HepG2 (cell line): ENCODE data around the gene NHP2. TPM values are rescaled to one million over a fixed set of nuclear protein-coding genes. Genes with fewer than 3 reads are reported as not detected.

Experiments
- ARID4A ChIP-seq: sonication (generic); formaldehyde crosslinking; IDR thresholded peaks from 2 replicates; pipeline ENCODE4 v1.5.0; 2020; ENCODE audit warnings: mild to moderate bottlenecking, missing genetic modification reagents, borderline replicate concordance
- CHD4 ChIP-seq: fragments of 200-600 bp; sonication (generic); IDR thresholded peaks from 2 replicates; pipeline ENCODE4 v1.7.0; 2017; ENCODE audit warnings: mild to moderate bottlenecking, low read length, borderline replicate concordance
- HMG20A ChIP-seq: IDR thresholded peaks from 2 replicates; pipeline ENCODE4 v1.6.1; 2016; ENCODE audit warnings: borderline replicate concordance
- MED13 ChIP-seq: sonication (generic); formaldehyde crosslinking; IDR thresholded peaks from 2 replicates; pipeline ENCODE4 v1.5.0; 2020; ENCODE audit warnings: missing genetic modification reagents
- MTF2 ChIP-seq: sonication (generic); formaldehyde crosslinking; IDR thresholded peaks from 2 replicates; pipeline ENCODE4 v1.5.0; 2020; ENCODE audit warnings: missing genetic modification reagents, borderline replicate concordance
- NR3C1 ChIP-seq: sonication (generic); formaldehyde crosslinking; IDR thresholded peaks from 2 replicates; pipeline ENCODE4 v1.4.0; 2020; ENCODE audit warnings: missing genetic modification reagents
- SMAD1 ChIP-seq: sonication (generic); formaldehyde crosslinking; IDR thresholded peaks from 2 replicates; pipeline ENCODE4 v1.4.0; 2020; ENCODE audit warnings: missing genetic modification reagents, low read depth, mild to moderate bottlenecking, borderline replicate concordance
- THAP7 ChIP-seq: sonication (generic); formaldehyde crosslinking; IDR thresholded peaks from 2 replicates; pipeline ENCODE4 v1.8.1; 2023; ENCODE audit warnings: mild to moderate bottlenecking, missing genetic modification reagents
- U2AF1 ChIP-seq: fragments of 200-400 bp; formaldehyde crosslinking; optimal IDR thresholded peaks from 2 replicates; pipeline ENCODE3; 2017; ENCODE audit warnings: mild to moderate bottlenecking, low read depth, low read length
- ZBTB33 ChIP-seq: sonication (generic); formaldehyde crosslinking; IDR thresholded peaks from 2 replicates; pipeline ENCODE4 v1.4.0; 2020; ENCODE audit warnings: missing genetic modification reagents
- ZBTB4 ChIP-seq: sonication (generic); formaldehyde crosslinking; IDR thresholded peaks from 2 replicates; pipeline ENCODE4 v1.4.0; 2020; ENCODE audit warnings: missing genetic modification reagents, mild to moderate bottlenecking, borderline replicate concordance
- ZC3H4 ChIP-seq: sonication (generic); formaldehyde crosslinking; IDR thresholded peaks from 2 replicates; pipeline ENCODE4 v1.4.0; 2020; ENCODE audit warnings: missing genetic modification reagents, borderline replicate concordance
- ZNF263 ChIP-seq: sonication (generic); formaldehyde crosslinking; IDR thresholded peaks from 2 replicates; pipeline ENCODE4 v1.4.0; 2020; ENCODE audit warnings: missing genetic modification reagents
- ZNF383 ChIP-seq: sonication (generic); formaldehyde crosslinking; IDR thresholded peaks from 2 replicates; pipeline ENCODE4 v1.4.0; 2020; ENCODE audit warnings: missing genetic modification reagents, mild to moderate bottlenecking, borderline replicate concordance
- ZNF451 ChIP-seq: sonication (generic); formaldehyde crosslinking; IDR thresholded peaks from 2 replicates; pipeline ENCODE4 v1.5.0; 2020; ENCODE audit warnings: mild to moderate bottlenecking, missing genetic modification reagents
- ZNF879 ChIP-seq: sonication (generic); formaldehyde crosslinking; IDR thresholded peaks from 2 replicates; pipeline ENCODE4 v1.8.1; 2023; ENCODE audit warnings: missing genetic modification reagents
- polyA plus RNA-seq, 8 experiments: library from polyadenylated mRNA; depleted of rRNA in 3 of 8; stranded (reverse) in 7 of 8; unstranded in 1 of 8; fragments of >200 nt; fragmentation: Illumina TruSeq in 4 of 8; extraction: Trizol in 4 of 8; gene quantifications; 2 replicates each; pipeline versions ENCODE4 v1.2.1 to v1.2.3, GENCODE V29; 2011 to 2016; ENCODE audit warnings: low read depth in 4 of 8, missing spikeins in 1 of 8, mixed read lengths in 1 of 8; ENCODE audit not compliant: insufficient read depth in 1 of 8
- total RNA-seq, 5 experiments: library from RNA; depleted of rRNA; stranded (reverse); fragments of >200 nt; fragmentation: Illumina TruSeq; extraction: Trizol; gene quantifications; 2 replicates each; pipeline ENCODE4 v1.2.3, GENCODE V29; 2016; ENCODE audit warnings: low read depth in 1 of 5

The NHP2 gene
- total and polyA plus RNA-seq, 2 of the 13 experiments (the other 11 are each of a cell fraction or from before 2014, with no cell fraction given) = 56.2 to 96.1 TPM

- no peak; the same call in 1 of the 2 replicates for TF ChIP-seq ZNF263 (CRISPR knock-in tag)
- TF ChIP-seq SMAD1 (CRISPR knock-in tag) = no peak; the same call in 1 of the 2 replicates
- peak; percentile 72; the same call in 1 of the 2 replicates for TF ChIP-seq ARID4A (CRISPR knock-in tag)
- no peak for TF ChIP-seq U2AF1
- 0 out of 2 replicates have a peak, but pooled peaks have one; percentile 39 for TF ChIP-seq ZNF383 (CRISPR knock-in tag)
- no peak for TF ChIP-seq ZBTB33 (CRISPR knock-in tag)
- 0 out of 2 replicates have a peak, but pooled peaks have one; percentile 37 for TF ChIP-seq ZNF451 (CRISPR knock-in tag)
- TF ChIP-seq THAP7 (CRISPR knock-in tag) = peak; percentile 53; the same call in 1 of the 2 replicates
- no peak for TF ChIP-seq HMG20A (CRISPR knock-in tag)
- TF ChIP-seq ZNF879 = 0 out of 2 replicates have a peak, but pooled peaks have one; percentile 25
- TF ChIP-seq MTF2 (CRISPR knock-in tag) = no peak
- TF ChIP-seq CHD4 = no peak
- TF ChIP-seq ZC3H4 (CRISPR knock-in tag) = no peak
- TF ChIP-seq ZBTB4 (CRISPR knock-in tag) = no peak
- no peak for TF ChIP-seq NR3C1
- peak; percentile 79; the same call in 1 of the 2 replicates for TF ChIP-seq MED13 (CRISPR knock-in tag)
These were observed 22.9 kb downstream of the NHP2 start, which contains the start of gene RMND5B (continued) for GRCh38 chr5:178130576-178131445.
